HEK293T (cell line): ENCODE results near the gene BAHCC1.

Experiments used
- ARNT ChIP-seq: fragments of 450-650 bp; IDR thresholded peaks from 2 replicates; pipeline ENCODE4 v1.6.1; 2017; ENCODE audit warnings: mild to moderate bottlenecking
- FOXA1 ChIP-seq: fragments of 450-650 bp; IDR thresholded peaks from 2 replicates; pipeline ENCODE4 v1.6.1; 2016; ENCODE audit warnings: mild to moderate bottlenecking
- FOXK2 ChIP-seq: fragments of 450-650 bp; IDR thresholded peaks from 2 replicates; pipeline ENCODE4 v1.6.1; 2016; ENCODE audit warnings: mild to moderate bottlenecking
- ZNF384 ChIP-seq: fragments of 450-650 bp; IDR thresholded peaks from 2 replicates; pipeline ENCODE4 v1.6.1; 2016

- TF ChIP-seq FOXA1, result no peak
- no peak for TF ChIP-seq ZNF384
- no peak for TF ChIP-seq FOXK2
- no peak for TF ChIP-seq ARNT
Observed at GRCh38 chr17:81456798-81457197, 61.5 kb downstream of the BAHCC1 start.
